HUES64 (cell line): ENCODE results near the gene MKLN1.

Experiments used
- H3K27ac ChIP-seq: 2 replicates; pipeline ENCODE4 v1.7.0; 2013; ENCODE audit warnings: low read depth, low read length, inconsistent platforms
- H3K27me3 ChIP-seq: 2 replicates; pipeline ENCODE4 v1.6.1; 2013; ENCODE audit warnings: mild to moderate bottlenecking, low read length; ENCODE audit not compliant: insufficient read depth
- H3K36me3 ChIP-seq: 2 replicates; pipeline ENCODE4 v1.6.1; 2013; ENCODE audit warnings: mild to moderate bottlenecking, low read length; ENCODE audit not compliant: insufficient read depth
- H3K4me1 ChIP-seq: 2 replicates; pipeline ENCODE4 v1.6.1; 2013; ENCODE audit warnings: mild to moderate bottlenecking, low read length, moderate library complexity; ENCODE audit not compliant: insufficient read depth
- H3K4me3 ChIP-seq: 2 replicates; pipeline ENCODE4 v1.5.1; 2013; ENCODE audit warnings: mild to moderate bottlenecking, low read length, moderate library complexity
- H3K9ac ChIP-seq: 2 replicates; pipeline ENCODE4 v1.6.1; 2013; ENCODE audit warnings: mild to moderate bottlenecking, low read depth, low read length
- H3K9me3 ChIP-seq: 2 replicates; pipeline ENCODE4 v1.6.1; 2013; ENCODE audit warnings: low read depth, low read length; ENCODE audit not compliant: insufficient read depth
- WGBS: fragments of 150-250, 120-280 bp; methylation state at CpG from one replicate; pipeline ENCODE4 v1.1.7; 2013; ENCODE audit warnings: missing lambda C conversion rate; 5-methylcytosine and 5-hydroxymethylcytosine counted together

MKLN1 gene

DNA sequence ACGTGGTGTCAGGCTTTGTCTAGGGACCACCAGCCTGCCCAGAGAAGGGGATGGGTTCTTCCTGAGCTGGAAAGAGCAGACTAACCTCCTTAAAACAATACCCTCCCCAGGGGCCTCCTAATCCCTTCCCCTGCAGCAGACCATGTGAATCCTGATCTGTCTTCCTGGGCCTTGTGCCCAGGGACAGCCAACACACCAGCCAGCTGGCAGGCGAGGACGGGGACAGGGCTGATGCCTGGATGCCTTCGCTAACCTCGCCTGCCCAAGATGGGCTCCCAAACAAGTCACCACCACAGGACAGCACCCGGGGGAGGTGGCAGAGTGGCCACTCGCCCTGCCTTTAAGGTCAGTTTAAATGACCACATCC lies 211.1 kb downstream of the MKLN1 start:
- Histone ChIP-seq H3K27ac (peak overlapping the region; percentile 68), H3K27me3 (no peaks in the 10 kb centered on the region), H3K9me3 (no peaks in the 10 kb centered on the region), H3K4me3 (no peak overlapping the region), H3K36me3 (peaks cover 88% of the 10 kb centered on the region), H3K9ac (no peak overlapping the region), H3K4me1 (peaks cover 40% of the 10 kb centered on the region)
- 80% methylated on average over 7 of the region's 7 CpGs for WGBS

DNA sequence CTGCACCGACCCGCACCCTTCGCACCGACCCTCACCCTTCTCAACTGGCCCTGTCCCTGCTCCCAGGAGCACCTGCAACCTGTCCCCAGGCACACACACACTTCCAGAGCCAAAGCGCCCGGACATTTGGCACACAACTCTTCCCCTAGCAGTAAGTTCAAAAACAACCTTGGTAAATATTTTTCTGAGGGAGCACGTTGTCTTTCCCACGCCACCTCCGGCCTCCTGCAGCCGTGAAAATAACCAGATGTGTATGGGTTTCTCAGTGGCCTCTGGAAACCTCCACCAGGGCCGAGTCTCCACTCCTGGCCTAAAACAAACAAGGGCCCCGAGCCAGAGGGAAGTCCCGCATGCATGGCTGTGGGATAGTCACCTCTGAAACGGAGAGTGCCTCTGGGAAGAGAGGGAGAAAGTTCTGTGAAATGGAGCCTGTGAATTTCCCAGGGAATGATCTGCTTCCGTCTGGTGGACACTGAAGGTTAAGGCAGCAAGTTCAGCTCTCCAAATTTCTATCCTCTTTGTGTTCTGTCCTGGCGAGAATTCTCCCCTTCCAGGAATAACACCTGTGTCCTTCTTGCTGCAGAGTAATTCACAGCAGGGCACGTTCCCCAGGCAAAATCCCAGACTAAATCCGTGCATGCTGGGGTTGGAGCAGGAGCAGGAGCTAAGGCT lies 213.0 kb downstream of the MKLN1 start:
- 78% methylated on average over 18 of the region's 18 CpGs for WGBS
- Histone ChIP-seq H3K9me3 (no peaks in the 10 kb centered on the region), H3K9ac (peak overlapping the region; percentile 11; the same call in 1 of the 2 replicates), H3K27ac (peak overlapping the region; percentile 53), H3K4me3 (no peak overlapping the region), H3K27me3 (no peaks in the 10 kb centered on the region), H3K4me1 (peaks cover 52% of the 10 kb centered on the region), H3K36me3 (peaks cover 90% of the 10 kb centered on the region)

DNA sequence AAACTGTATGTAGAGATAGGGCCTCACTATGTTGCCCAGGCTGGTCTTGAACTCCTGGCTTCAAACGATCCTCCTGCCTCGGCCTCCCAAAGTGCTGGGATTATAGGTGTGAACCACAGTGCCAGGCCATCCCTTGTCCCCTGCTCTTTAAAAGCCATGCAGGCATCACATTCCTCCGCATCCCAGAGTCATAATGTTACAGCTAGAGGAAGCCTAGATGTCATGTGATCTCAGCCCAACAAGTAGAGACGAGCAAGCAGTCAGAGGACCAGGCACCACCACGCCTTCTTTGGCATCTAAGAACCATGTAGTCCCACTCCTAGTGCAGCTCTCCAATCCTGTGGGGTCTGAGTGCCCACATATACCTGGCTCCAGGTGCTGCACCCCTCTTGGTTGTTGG lies 215.6 kb downstream of the MKLN1 start:
- Histone ChIP-seq H3K27ac (no peak overlapping the region), H3K9ac (no peak overlapping the region), H3K9me3 (no peaks in the 10 kb centered on the region), H3K4me1 (peaks cover 69% of the 10 kb centered on the region), H3K4me3 (no peak overlapping the region), H3K36me3 (peaks cover 81% of the 10 kb centered on the region), H3K27me3 (no peaks in the 10 kb centered on the region)
- 95% methylated on average over 5 of the region's 5 CpGs for WGBS

GRCh38 chr7:131544021-131544420 lies 216.3 kb downstream of the MKLN1 start:
- Histone ChIP-seq H3K9me3 (no peaks in the 10 kb centered on the region), H3K27me3 (no peaks in the 10 kb centered on the region), H3K27ac (no peak overlapping the region; the same call in 1 of the 2 replicates), H3K4me1 (peaks cover 69% of the 10 kb centered on the region), H3K36me3 (peaks cover 81% of the 10 kb centered on the region), H3K4me3 (no peak overlapping the region), H3K9ac (no peak overlapping the region)
- WGBS: 94% methylated on average over 3 of the region's 3 CpGs

DNA sequence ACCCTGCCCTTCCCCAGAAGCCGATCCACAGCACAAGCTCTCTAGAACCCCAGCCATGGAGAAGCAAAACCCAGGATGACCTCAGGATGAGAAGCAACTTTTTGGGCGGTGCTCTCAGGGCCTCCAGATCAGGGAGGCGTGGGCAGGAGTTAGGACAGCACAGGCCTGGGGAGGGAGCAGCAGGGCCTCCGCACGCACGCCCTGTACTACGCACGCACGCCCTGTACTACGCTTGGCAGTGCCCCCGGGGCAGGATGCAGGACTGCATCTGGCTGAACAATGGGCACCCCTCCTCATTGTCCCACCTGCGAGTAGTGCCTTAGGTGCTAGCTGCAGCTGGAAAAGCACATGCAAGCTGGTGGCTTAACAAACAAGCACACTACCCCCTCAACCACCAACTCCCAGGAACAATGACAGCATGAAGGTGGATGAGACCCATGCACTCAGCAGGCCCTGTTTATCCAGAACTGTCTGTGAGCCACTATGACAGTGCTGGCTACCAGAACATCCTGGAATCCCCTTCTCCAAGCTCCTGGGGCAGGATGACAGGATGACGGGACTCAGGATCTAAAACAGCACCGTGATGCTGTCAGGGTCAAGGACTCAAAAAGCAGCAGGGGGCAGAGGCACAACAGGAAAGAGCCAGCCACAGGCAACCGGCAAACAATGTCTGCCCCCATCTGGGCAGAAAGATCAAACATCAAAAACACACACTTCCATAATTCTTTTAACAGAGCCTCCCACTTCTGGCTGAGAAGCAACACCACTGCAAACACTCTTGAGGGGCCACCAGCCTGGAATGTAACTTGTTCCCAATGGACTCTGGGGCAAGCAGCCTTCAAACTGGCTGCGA lies 217.0 kb downstream of the MKLN1 start:
- Histone ChIP-seq H3K36me3 (peaks cover 82% of the 10 kb centered on the region), H3K9me3 (no peaks in the 10 kb centered on the region), H3K9ac (no peak overlapping the region), H3K27ac (no peak overlapping the region; the same call in 1 of the 2 replicates), H3K27me3 (no peaks in the 10 kb centered on the region), H3K4me1 (peaks cover 69% of the 10 kb centered on the region), H3K4me3 (no peak overlapping the region)
- WGBS: 75% methylated on average over 16 of the region's 16 CpGs

DNA sequence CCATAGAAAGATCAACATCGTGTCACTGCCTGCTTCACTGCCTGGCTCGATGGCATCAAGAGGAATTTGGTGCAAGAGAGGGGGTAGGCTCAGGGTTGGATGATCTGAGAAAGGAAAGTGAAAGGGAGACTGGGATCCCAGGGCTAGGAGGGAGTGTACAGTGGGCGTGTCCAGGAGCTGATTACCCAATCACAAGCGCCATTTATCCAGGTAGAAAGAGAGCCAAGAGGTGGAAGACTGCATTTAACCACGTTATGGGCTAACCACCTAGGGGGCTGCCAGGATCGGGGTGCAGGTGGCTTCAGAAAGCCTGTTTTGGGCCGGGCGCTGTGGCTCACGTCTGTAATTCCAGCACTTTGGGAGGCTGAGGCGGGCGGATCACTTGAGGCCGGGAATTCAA lies 218.4 kb downstream of the MKLN1 start:
- no peak overlapping the region for H3K27ac ChIP-seq
- peaks cover 67% of the 10 kb centered on the region for H3K4me1 ChIP-seq

More for the DNA sequence above, 218.4 kb downstream of the MKLN1 start:
- peaks cover 81% of the 10 kb centered on the region for H3K36me3 ChIP-seq
- WGBS: 84% methylated on average over 12 of the region's 12 CpGs
- H3K9me3 ChIP-seq: no peaks in the 10 kb centered on the region
- H3K4me3 ChIP-seq: no peak overlapping the region
- H3K27me3 ChIP-seq: no peaks in the 10 kb centered on the region
- H3K9ac ChIP-seq: no peak overlapping the region
